HG03196 (cell line): ENCODE measurements around the gene CDK9.
"Not testable (repeated sequence)": the region's sequence is repeated elsewhere in the genome, so short reads cannot be mapped to it uniquely, and the experiment has no call there.

ENCODE experiments used
- ATAC-seq: cut with Tn5 transposase; IDR thresholded peaks from one replicate; pipeline ENCODE4 v1.9.1; 2021; ENCODE audit not compliant: unreplicated experiment

Gene CDK9

GRCh38 chr9:127817881-127818434, 32.1 kb downstream of the CDK9 start:
- ATAC-seq = no peak

GRCh38 chr9:127818574-127818973, 32.7 kb downstream of the CDK9 start:
- no peak for ATAC-seq

- no peak for ATAC-seq
Observed at GRCh38 chr9:127822108-127822507, 36.3 kb downstream of the CDK9 start.

GRCh38 chr9:127825319-127826051, 39.7 kb downstream of the CDK9 start:
- ATAC-seq = no peak

- ATAC-seq = no peak
Observed at GRCh38 chr9:127826253-127826913, 40.5 kb downstream of the CDK9 start.

- ATAC-seq = no peak
Observed at GRCh38 chr9:127828262-127829031, 42.6 kb downstream of the CDK9 start.

GRCh38 chr9:127829205-127829906, 43.5 kb downstream of the CDK9 start:
- ATAC-seq = no peak

- no peak for ATAC-seq
Observed at GRCh38 chr9:127832248-127832647, 46.4 kb downstream of the CDK9 start.

- ATAC-seq = no peak
Observed at GRCh38 chr9:127833555-127833954, 47.7 kb downstream of the CDK9 start.

- ATAC-seq = no peak
Observed at GRCh38 chr9:127835991-127836516, 50.2 kb downstream of the CDK9 start.

GRCh38 chr9:127836561-127836960, 50.7 kb downstream of the CDK9 start:
- ATAC-seq = not testable (repeated sequence)

- ATAC-seq = no peak
Observed at GRCh38 chr9:127837346-127837745, 51.5 kb downstream of the CDK9 start.

- no peak for ATAC-seq
Observed at GRCh38 chr9:127838375-127839078, 52.7 kb downstream of the CDK9 start.
